Measurements from ENCODE around the gene ST8SIA6.
A peak's percentile ranks its signal among the peaks of the same experiment; 100 is the strongest.
"Not testable (repeated sequence)": the region's sequence is repeated elsewhere in the genome, so short reads cannot be mapped to it uniquely, and the experiment has no call there.

The ST8SIA6 gene

GRCh38 chr10:17457083-17457482 is 2.7 kb upstream of the ST8SIA6 start:
- FAIRE-seq (no peak), DNase-seq (ENCODE audit: low spot score) (no peak)

GRCh38 chr10:17456032-17456548 is 1.7 kb upstream of the ST8SIA6 start:
- FAIRE-seq (no peak), DNase-seq (ENCODE audit: low spot score) (no peak)

DNA sequence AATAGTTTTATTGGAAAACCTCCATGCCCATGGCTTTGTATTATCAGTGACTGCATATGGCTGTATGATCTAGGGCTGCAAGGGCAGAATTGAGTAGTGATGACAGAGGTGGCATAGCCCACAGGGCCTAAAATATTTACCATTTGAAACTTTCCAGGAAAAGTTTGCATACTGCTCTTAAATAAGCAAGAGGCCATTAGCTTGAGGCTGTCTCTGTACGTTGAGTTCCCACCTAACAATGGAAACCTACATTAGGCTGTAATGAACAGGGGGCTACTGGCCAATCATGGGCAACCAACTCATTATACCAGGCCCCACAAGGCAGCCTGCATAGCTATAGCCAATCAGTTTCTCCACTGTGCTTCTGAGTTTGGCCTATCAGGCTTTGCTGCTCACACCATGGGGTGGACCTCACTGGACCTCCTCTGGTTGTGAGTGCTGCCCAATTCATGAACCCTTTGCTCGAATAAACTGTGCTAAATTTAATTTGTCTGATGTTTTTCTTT is 673 bp upstream of the ST8SIA6 start:
- DNase-seq (ENCODE audit: low spot score) (no peak), FAIRE-seq (no peak)

DNA sequence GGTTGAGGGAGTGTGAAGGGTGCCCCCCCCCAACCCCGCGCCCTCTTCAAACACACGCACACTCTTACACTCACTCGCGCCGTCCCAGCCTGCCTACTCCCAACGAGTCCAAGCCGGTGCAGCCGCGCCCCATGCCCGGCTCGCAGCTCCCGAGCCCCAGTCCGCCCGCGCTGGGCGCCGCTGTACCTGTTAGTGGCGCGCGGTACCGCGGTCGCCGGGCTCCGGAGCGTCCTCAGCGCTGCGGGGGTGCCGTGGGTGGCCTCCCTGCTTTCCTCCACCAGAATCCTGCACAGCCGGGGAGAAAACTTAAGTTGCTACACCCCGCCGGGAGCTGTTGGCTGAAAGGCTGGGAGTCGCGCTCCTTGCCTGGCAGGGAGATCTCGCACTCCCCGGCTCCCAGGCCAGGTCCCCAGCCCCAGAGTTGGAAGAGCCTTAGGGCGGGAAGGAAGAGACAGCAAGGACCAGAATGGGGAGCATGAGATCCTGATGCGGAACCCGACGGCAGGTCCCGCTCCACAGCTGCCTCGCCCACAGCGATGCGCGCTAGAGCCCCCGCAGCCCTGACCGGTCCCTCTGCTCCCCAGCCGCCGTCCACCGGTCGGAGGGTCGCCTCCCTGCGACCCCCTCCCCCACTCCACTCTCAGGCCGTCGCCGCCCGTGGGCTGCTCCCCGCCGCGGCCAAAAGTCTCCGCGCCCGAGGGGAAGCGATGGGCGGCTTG is 863 bp downstream of the ST8SIA6 start:
- DNase-seq (ENCODE audit: low spot score) (no peak), FAIRE-seq (no peak)

DNA sequence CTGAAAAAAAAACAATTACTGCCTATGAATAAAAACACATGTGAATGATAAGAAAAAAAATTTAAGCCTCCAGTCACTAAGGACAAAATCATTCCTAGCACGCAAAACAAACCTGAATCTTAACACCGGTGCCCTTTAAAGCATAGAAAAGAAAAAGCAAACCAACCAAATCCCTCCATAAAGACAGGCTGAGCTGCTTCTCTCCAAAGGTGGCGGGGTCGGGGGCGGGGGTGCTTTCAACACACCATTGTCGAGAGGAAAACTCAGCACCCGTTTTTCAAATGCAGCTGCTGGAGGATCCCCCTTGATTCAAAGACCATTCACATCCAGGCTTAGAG is 1.4 kb downstream of the ST8SIA6 start:
- DNase-seq (ENCODE audit: low spot score) (no peak), FAIRE-seq (no peak)

- DNase-seq (ENCODE audit: low spot score) = no peak
- no peak for FAIRE-seq
Observed at GRCh38 chr10:17452060-17452841, 2.1 kb downstream of the ST8SIA6 start.

GRCh38 chr10:17450024-17450423 is 4.4 kb downstream of the ST8SIA6 start:
- DNase-seq (ENCODE audit: low spot score) = no peak
- FAIRE-seq = no peak

DNA sequence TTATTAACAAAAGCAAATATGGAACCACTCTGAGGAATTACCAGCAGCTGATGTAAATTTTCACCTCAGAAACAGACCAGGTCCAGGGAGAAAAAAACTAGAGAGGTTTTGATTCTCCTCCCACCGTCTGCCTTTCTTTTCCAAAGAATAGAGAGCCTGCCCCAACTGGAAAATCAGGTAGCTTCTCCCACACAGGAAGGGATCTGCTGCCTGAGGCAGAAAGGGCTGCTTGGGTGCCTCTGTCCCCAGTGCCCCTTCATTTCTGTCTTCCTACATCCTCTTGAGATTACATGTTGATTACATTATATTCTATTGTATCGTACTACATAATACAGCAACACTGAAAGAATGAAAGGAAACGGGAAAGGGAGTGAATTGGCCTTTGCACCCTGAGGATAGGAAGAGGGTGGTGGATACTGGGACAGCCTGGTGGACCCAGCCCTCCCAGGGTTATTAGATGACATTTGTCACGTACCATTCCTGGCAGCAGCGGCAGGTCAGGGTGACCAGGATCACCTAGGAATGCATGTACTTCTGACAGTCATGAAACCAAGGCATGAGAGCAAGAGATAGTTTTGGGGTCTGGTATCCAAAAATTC is 8.9 kb downstream of the ST8SIA6 start:
- FAIRE-seq = no peak
- no peak for DNase-seq (ENCODE audit: low spot score)

- FAIRE-seq (no peak), DNase-seq (ENCODE audit: low spot score) (no peak)
Observed at GRCh38 chr10:17444388-17444714, 10.0 kb downstream of the ST8SIA6 start.

DNA sequence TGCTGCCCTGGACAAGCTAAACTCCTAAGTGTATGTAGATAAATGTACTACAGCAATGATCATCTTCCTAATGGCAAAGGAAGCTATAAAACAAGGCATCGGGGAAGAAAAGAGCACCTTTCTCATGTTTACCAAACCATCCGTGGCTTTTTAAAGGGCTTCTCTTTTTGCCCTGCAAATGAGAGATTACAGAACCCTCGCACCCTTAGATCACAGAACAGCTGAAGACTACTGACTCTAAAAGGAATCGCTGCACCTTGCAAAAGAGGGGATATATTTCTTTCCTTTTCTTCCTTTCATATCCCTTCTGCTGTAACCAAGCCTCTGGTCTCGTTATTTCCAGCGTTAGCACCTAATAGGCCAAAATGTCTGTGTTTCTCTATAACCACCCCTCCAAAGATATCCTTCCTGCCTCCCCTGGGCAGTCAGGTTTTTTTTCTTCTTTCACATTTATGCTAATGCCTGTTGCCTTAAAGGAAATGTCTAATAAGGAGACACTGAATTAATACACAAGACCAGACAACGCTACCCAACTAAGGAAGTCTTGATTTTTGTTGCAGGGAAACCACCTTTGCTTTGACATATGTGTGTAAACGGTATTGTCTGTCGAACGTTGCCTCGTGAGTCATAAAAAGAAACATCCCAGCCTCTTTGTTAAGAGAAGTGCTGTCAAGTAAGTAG is 10.5 kb downstream of the ST8SIA6 start:
- FAIRE-seq (no peak), DNase-seq (ENCODE audit: low spot score) (no peak)

DNA sequence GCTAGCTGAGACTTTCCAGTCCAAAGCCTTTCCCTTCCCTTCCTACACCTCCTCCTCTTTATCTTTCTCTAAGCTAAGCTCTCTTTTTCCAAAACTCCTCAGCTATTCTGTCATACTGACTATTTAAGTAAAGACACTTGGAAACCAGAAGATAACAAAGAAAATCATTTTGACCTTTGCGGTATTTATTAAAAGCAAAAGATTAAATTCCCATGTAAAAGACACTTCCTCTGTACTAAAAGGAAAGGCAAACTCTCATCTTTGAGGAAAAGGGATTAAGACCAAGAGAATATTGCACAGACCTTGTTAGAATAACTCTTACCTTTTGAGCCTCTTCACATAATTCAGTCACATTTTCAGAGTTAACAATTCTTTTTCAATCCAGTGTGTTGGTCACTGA is 15.8 kb downstream of the ST8SIA6 start:
- no peak for FAIRE-seq
- DNase-seq (ENCODE audit: low spot score) = no peak

GRCh38 chr10:17436578-17436977 is 17.8 kb downstream of the ST8SIA6 start:
- not testable (repeated sequence) for FAIRE-seq

DNA sequence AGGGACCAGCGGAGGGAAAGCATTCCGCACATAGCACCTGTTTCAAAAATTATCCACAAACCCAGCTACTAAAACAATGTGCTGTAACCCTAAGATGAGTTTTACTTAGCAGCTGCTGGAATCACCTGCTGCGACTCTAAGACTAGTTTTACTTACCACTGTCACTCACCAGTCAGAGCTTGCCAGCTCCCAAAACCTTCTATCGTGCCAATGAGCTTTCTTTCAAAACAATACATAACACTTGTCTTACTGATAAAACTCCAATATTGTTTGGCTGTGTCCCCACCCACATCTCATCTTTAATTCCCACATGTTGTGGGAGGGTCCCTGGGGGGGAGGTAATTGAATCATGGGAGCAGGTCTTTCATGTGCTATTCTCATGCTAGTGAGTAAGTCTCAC is 18.4 kb downstream of the ST8SIA6 start:
- no peak for DNase-seq (ENCODE audit: low spot score)

More at GRCh38 chr10:17436578-17436977, 17.8 kb downstream of the ST8SIA6 start:
- DNase-seq (ENCODE audit: low spot score) = not testable (repeated sequence)

GRCh38 chr10:17435187-17435586 is 19.2 kb downstream of the ST8SIA6 start:
- DNase-seq (ENCODE audit: low spot score) (no peak), FAIRE-seq (no peak)

More for the DNA sequence above, 18.4 kb downstream of the ST8SIA6 start:
- no peak for FAIRE-seq

DNA sequence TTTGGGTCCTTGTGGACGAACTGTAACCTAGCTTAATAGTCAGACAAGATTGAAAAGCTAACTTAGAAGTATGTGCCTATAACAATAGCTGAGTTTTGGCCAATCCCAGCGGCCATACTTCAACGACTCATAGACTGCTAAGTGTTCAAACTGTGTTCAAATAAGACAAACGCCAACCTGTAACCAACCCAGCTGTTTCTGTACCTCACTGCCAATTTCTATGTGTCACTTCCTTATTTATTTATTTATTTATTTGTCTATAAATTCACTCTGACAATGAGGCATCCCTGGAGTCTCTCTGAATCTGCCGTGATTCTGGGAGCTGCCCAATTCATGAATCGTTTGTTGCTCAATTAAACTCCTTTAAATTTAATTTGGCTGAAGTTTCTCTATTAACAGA is 21.7 kb downstream of the ST8SIA6 start:
- DNase-seq (ENCODE audit: low spot score) (no peak), FAIRE-seq (no peak)

DNA sequence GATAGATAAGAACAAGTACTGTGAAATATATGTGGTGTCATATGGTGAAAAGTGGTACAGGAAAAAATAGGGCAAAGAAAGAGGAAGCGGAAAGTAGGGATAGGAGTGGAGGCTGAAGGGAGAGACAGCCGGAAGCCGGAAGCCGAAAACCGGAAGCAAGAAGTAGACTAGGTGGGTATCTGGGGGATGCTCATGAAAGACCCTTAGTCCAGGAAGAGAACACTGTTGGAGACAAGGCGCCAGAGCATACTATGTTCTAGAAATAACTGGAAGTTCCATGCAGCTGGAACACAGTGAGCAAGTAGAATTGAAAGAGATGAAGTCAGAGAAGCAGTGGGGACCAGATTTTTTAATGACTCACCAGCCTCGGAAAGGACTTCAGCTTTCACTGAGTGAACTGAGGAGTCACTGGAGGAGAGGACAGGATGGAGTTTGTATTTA is 22.5 kb downstream of the ST8SIA6 start:
- no peak for FAIRE-seq
- DNase-seq (ENCODE audit: low spot score) = peak; percentile 20

- peak; percentile 37 for DNase-seq (ENCODE audit: low spot score)
- no peak for FAIRE-seq
Observed at GRCh38 chr10:17430647-17431355, 23.6 kb downstream of the ST8SIA6 start.

- FAIRE-seq = no peak
Observed at GRCh38 chr10:17429490-17429889, 24.9 kb downstream of the ST8SIA6 start.

DNA sequence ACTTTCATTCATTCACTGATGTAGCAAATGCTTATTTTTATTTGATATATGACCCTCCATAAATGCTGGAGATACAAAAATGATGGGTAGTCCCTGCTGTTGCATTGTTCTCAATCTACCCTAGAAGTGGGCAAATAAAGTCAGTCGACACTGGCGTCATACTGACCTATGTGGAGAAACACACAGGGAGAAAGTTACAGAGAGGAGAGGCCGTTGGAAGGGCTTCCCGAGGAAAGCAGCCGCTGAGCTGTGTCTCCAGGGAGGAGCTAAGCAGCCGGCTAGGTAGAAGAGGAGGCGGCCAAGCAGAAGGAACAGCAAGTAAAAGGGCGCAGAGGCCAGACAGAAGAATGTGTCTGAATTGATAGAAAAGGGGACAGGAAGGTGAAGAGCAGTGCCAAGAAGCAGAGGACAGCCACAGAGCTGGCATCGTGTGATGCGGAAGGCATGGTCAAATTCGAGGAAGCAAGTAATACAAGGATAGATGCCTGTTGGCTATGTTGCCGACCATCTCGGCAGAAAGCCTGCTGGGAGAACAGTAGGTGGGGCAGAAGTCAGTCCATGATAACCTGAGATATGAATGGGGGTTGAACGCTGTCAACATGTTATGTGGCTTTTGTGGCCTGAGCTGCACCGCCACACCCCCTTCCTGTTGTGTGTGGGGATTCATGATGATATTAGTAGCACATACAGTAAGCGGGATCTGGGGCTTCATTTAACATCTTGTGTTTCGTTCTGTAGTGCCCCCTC is 25.9 kb downstream of the ST8SIA6 start:
- FAIRE-seq = no peak
- no peak for DNase-seq (ENCODE audit: low spot score)

More at GRCh38 chr10:17429490-17429889, 24.9 kb downstream of the ST8SIA6 start:
- DNase-seq (ENCODE audit: low spot score) = no peak

GRCh38 chr10:17427666-17428350 is 26.6 kb downstream of the ST8SIA6 start:
- FAIRE-seq = no peak
- no peak for DNase-seq (ENCODE audit: low spot score)
